Effector memory CD8-positive, alpha-beta T cell (primary cell): ENCODE results near the gene PCGF1.

Experiments used
- ATAC-seq: fragments of 150-1000 bp; cut with Tn5 transposase; replicated peaks from 2 replicates; pipeline ENCODE4 v1.10.0; 2021; ENCODE audit warnings: mild to moderate bottlenecking, moderate library complexity
- DNase-seq, 3 experiments: peaks; one replicate each; pipeline ENCODE4 v3.0.0; 2021
- H3K27ac Mint-ChIP-seq, 2 donors: one replicate each; pipeline ENCODE4 v1.8.0; 2022; ENCODE audit warnings: mild to moderate bottlenecking in 2 of 2, mixed read lengths in 2 of 2, moderate library complexity in 2 of 2
- H3K27me3 Mint-ChIP-seq, 2 donors: one replicate each; pipeline ENCODE4 v1.8.0; 2022; ENCODE audit warnings: mixed read lengths in 2 of 2
- H3K36me3 Mint-ChIP-seq: one replicate; pipeline ENCODE4 v1.8.0; 2022; ENCODE audit warnings: mild to moderate bottlenecking, moderate library complexity, mixed read lengths; ENCODE audit not compliant: insufficient read depth
- H3K4me1 Mint-ChIP-seq, 2 donors: one replicate each; pipeline ENCODE4 v1.8.0; 2022; ENCODE audit warnings: low read depth in 2 of 2, mixed read lengths in 2 of 2
- H3K4me3 Mint-ChIP-seq, 2 donors: one replicate each; pipeline ENCODE4 v1.8.0; 2022; ENCODE audit warnings: mild to moderate bottlenecking in 2 of 2, mixed read lengths in 2 of 2, moderate library complexity in 2 of 2
- H3K9me3 Mint-ChIP-seq, 2 donors: one replicate each; pipeline ENCODE4 v1.8.0; 2022; ENCODE audit warnings: mixed read lengths in 2 of 2

Gene PCGF1

GRCh38 chr2:74458132-74458937, 49.2 kb downstream of the PCGF1 start, which contains the start of gene WBP1:
Gene WBP1, plus strand, starts transcription at chr2:74458438. Its CDS starts 165 bp downstream, at chr2:74458603.
- ATAC-seq (peak; percentile 77), DNase-seq (peak; percentile 97 to 98 (median 98))
- H3K27ac Mint-ChIP-seq: peak within 1 kb of the TSS; percentile 99 to 100
- H3K27me3 Mint-ChIP-seq: no peaks in the 10 kb centered on the region
- peaks cover 45 to 59% of the 10 kb centered on the region in 2 donors for H3K4me1 Mint-ChIP-seq
- peak within 1 kb of the TSS; percentile 96 to 98 for H3K4me3 Mint-ChIP-seq
- no peaks in the 10 kb centered on the region for H3K9me3 Mint-ChIP-seq
- peaks cover 57% of the 10 kb centered on the region for H3K36me3 Mint-ChIP-seq

GRCh38 chr2:74457549-74458131, 49.9 kb downstream of the PCGF1 start:
- Mint-ChIP-seq H3K36me3 (peaks cover 54% of the 10 kb centered on the region), H3K4me1 (peaks cover 45 to 64% of the 10 kb centered on the region in 2 donors), H3K9me3 (no peaks in the 10 kb centered on the region), H3K27ac (peak overlapping the region; percentile 99 to 100), H3K4me3 (peak overlapping the region; percentile 96 to 98), H3K27me3 (no peaks in the 10 kb centered on the region)
- DNase-seq: peak; percentile 80 to 82 (median 82)
- ATAC-seq: peak; percentile 58

GRCh38 chr2:74457129-74457548, 50.4 kb downstream of the PCGF1 start:
- ATAC-seq: no peak
- Mint-ChIP-seq H3K36me3 (peaks cover 51% of the 10 kb centered on the region), H3K27ac (peak overlapping the region; percentile 99 to 100), H3K27me3 (no peaks in the 10 kb centered on the region), H3K9me3 (no peaks in the 10 kb centered on the region), H3K4me1 (peaks cover 49 to 66% of the 10 kb centered on the region in 2 donors), H3K4me3 (peak overlapping the region; percentile 96 to 98)
- no peak for DNase-seq
